Suprapubic skin (tissue), 3 donors: ENCODE data around the gene FLRT2.

ENCODE experiments used
- CTCF ChIP-seq, 2 donors: fragments of 200-600 bp in 1 of 2; fragments of 450-650 bp in 1 of 2; sonication (generic) in 1 of 2; IDR thresholded peaks; one replicate each; pipeline ENCODE4 v1.5.1; 2016 to 2019; ENCODE audit warnings: antibody characterized with exemption in 2 of 2, mild to moderate bottlenecking in 1 of 2, moderate library complexity in 1 of 2
- EP300 ChIP-seq: sonication (generic); formaldehyde crosslinking; IDR thresholded peaks from one replicate; pipeline ENCODE4 v1.6.1; 2017; ENCODE audit warnings: antibody characterized with exemption
- POLR2A ChIP-seq, 2 donors: fragments of 450-650 bp; IDR thresholded peaks; one replicate each; pipeline ENCODE4 v1.6.1; 2017; ENCODE audit warnings: antibody characterized with exemption in 2 of 2, mild to moderate bottlenecking in 2 of 2, moderate library complexity in 2 of 2

DNA sequence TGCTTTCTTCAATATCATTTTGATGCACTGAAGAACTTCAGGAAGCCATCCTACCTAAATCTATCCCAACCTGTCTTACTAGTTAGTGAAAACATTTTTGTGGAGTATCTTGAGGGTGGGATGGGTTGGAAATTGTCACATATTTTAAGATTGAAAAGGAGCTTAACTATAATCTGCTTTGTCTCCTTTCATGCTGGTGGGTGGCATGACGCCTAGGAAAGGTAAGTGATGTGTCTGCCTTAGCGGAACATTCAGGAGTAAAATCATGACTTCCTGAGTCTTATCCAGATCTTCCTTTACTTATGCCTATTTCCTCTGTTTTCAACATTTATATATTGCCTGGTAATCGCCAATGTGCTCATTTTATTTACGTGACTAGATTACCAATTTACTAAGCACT, 74.1 kb downstream of the FLRT2 start:
- TF ChIP-seq CTCF (IDR thresholded peaks at IDR 0.05) (no peak), POLR2A (IDR thresholded peaks at IDR 0.05) (no peak), EP300 (no peak)
